CMK (cell line): ENCODE data around the gene EBF3.

Source experiments
- DNase-seq: peaks from one replicate; pipeline ENCODE4 v3.0.0-alpha.2; 2010; ENCODE audit warnings: low read depth

EBF3 gene

DNA sequence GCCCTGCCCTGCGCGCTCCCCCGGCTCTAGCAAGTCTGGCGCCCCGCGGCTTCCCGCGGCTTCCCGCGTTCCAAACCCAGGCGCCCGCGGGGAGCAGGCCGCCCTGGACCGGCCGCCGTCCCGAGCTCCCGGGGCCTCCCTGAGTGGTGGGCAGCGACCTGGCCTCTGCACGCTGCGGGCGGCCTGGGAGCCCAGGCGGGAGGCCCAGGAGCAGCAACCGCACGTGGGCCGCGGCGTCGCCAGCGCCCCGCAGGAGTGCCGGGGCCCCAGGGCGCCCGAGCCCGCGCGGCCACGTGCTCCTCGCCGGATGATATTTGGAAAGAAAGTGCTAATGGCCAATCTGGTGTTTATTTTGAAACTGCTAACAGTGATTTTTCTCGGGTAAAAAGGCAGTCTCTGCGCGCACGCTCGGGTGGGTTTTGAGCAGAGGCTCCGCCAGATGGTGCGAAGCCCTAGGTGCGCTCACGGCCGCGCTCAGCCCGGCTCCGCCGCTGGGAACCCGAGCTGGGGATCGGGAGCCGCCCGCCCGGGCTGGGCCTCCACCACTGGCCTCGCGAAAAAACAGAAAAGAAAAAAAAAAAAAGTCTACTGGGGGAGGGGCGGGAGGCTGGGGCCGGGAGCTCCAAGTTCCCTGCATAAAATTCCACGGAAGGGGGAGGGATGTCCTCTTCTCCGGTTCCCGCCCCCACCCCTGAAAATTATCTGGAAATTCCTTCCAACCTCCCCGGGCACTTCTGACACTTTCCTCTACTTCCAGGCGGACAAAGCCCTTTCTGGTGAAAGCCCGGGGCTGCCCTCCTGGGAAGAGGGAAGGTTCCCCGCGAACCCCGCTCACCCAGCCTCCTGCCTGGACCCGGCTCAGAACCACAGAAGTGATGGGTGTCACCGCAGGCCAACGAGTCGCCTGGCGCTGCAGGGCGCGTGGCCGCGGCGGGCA is 4.3 kb downstream of the EBF3 start:
- no peak for DNase-seq

DNA sequence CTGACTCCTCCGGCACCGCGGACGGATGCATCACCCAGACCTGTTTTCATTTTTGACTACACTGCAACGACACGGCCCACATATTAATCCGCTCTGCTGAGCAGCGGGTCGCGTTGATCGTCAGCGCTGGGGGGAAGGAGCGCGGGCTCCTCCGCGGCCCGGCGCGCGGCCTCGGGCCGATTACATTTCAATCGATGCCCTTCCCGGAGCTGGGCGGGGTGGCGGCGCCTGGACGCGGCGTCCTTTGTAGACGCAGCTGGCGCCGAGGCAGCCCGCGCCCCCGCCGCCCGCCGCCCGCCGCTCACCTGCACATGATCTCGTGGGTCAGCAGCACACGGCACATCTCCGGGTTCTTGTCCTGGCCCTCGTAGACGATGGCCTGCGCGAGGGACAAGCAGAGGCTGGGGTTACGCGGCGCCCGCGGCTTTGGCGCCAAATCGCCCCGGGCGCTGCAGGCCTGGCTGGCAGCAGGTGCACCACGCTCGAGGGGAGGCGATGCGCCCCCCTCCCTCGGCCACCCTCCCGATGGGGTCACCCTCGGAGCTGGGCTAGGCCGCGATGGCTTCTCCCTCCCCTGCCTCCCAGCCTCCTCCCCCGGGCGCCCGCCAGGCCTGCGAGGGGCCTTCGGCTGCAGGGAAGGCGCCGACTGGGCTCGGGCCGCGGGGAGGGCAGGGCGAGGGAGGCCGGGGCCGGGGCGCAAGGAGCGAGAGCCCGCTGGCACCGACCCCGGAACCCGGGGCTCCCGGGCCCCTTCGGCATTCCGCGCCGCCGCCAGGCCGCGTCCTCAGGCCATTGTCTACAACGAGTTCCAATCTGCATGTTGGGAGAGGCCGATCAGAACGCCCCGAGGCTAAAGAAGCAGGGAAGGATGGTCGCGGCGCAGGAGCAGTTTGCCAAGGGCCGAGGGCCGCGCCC is 5.2 kb downstream of the EBF3 start:
- no peak for DNase-seq

DNA sequence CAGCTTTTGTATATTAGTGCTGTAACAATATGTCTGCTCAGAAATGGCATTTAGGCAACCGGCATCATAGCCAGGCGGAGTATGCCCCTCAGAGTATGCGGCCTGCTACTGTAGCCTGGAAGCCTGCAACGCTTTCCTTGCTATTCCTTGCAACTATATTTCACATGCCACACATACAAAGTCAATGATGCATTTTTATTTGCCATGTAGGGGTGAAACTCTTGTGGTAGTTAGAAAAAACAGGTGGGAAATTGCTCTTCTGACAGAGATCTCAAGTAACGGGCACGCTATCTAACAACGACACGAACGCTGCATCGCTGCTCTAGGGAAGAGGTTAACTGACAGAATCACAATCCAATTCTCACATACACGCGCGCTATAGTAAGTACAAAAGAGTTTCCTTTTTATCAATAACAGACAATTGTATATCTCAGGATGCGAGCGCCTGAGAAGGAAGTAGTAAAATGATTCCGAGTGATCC is 5.9 kb downstream of the EBF3 start:
- DNase-seq = no peak

DNA sequence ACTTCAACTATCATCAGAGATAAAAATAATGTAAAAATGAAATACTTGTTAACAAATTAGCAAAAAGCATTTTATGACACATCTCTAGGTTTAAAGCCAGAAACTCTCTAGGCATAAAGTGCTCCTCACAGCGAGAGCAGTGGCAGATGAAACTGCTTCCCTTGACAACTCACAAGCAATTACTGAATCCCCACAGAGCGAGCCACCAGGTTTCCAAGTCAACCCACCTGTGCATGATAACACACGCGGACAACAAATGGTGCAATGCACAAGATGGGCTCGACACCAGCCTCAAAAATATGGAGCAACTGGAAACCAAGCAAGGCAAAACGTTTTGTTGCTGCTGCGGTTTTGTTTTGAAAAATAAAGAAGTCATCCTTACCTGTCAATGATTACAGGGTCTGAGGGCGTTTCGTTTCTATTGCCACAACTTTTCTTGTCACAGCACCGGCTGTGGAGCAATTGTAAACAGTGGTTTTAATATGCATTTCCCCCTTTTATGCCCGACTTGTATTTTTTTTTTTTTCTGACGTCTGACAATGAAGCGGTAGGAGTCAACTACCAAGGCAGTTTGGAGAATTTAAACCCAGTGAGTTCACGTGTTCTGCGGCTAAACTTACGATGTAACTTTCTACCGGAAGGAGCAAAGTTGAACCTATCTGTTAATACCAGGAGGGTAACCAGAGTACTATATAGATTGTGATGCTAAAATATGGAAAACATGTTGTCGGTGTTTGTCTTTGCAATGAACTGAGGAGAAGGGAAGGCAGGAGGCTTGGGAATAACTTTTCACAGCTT is 7.0 kb downstream of the EBF3 start:
- DNase-seq = no peak

DNA sequence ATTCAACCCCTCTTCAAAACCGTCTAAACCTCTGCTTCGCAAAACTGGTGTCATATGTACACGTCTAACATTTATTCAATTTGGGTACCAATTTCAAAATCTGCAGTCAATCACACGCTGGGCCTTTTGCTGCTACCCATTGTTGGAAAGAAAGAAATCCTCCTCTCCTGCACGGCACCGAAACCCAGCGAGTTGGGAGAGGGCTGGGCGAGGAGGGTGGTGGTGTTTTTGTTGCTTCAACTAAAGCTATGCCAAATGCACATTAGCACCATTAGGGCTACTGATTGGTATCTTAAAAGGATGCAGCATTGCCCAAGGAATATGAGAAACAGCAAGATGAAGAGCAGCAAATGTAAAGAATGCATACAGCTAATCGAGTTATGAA is 7.8 kb downstream of the EBF3 start:
- no peak for DNase-seq

DNA sequence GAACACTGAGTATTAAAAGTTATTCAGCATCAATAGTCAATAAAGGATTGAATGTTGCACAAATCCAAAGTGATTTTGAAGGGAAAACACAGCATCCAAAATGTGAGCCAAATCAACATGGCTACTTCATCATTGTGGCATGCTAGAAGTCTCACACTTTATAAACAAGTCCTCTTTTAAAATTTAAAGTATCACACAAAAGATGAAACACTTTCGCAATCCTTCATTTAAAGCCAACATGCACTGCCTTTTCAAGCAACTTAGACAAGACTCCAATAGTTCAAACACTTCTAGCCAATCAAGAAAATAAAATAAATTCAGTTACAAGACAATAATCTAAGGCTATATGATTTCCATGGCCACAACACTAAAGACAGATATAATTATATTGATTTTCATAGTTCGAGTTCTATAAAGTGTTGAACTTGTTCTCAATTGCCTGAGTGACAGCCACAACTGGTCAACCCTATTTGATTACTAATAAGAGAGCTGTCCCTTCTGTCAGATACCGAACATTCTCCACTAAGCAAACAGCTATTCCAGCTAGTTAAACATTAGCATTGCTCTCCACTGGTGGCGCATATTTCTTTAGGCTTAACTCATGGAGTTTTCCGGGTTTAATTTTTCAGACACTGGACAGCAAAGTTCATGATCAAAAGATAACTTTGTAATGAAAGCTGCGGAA is 8.3 kb downstream of the EBF3 start:
- no peak for DNase-seq

DNA sequence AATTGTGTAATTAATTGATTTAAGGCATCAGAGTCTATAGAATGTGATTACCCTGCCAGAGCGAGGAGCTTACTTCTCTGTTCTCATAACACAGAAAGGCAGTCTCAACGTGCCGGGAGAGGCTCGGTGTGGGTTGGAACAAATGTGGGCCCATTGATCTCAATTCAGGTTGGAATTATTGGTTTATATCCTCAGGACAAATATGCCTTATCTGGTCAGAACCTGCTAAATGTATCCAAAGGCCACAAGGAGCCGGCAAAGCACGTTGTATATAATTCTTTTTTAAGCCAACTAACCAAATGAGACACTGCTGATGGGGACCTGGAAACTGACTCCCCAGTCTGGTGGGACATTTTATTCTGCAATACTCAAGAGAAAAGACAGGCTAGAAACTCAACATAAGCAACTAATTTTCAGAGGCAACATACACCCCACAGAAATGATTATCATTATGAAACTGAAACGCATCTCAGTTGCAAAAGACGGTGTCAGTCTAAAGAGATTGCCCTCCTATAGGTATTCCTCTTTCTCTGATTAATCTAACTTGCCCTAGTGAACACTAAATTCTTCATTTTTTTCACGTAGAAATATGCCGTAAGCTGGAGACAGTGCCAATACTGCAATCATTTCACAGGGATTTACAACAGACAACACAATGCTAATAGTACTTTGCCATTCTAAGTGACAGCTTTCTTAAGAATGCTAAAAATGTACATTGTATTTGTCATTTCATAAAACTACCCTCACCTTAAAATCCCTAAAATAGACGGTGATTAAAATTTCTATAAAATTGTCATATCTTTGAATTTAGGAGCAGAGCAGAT is 9.4 kb downstream of the EBF3 start:
- DNase-seq = no peak

DNA sequence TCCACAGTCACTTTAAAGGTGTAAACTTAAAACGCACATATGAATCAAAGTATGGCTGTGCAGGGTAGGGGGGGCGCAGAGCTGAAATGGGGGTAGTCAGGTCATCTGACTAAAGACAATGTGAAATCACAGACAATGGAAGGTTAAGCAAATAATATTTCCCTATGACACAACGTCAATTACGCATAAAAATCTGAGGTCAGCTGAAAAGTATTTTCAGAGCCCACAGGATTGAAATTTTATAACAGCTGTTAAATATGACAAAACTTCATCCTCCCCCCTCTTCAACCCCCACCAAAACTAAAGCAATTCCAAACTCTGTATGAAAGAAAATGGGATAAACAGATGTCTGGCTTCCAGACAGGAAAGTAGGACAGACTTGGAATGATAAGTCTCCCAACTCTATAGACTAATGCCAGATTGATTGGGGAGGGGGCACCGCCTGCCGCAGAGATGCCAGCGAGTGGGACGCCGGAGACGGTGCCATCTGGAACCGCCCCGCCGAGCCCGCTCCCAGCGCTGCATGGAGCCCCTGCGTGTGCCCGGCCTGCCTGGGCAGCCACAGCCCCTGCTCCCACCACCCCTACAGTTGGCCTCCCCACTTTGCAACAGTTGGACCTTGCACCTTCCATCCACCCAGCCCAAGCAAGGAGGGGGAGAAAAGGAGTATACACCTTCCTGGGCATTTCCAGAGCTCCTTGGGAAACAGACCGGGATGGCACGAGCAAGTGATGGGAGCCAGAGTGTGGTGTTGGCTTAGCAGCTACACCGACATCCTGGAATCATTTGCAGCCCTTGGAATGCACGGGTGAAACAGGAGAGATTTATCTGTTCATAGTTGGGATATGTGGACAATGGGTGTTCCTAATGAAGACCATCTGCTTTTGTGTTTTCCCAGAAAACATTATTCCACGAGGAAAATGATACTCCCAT is 10.7 kb downstream of the EBF3 start:
- DNase-seq = no peak

DNA sequence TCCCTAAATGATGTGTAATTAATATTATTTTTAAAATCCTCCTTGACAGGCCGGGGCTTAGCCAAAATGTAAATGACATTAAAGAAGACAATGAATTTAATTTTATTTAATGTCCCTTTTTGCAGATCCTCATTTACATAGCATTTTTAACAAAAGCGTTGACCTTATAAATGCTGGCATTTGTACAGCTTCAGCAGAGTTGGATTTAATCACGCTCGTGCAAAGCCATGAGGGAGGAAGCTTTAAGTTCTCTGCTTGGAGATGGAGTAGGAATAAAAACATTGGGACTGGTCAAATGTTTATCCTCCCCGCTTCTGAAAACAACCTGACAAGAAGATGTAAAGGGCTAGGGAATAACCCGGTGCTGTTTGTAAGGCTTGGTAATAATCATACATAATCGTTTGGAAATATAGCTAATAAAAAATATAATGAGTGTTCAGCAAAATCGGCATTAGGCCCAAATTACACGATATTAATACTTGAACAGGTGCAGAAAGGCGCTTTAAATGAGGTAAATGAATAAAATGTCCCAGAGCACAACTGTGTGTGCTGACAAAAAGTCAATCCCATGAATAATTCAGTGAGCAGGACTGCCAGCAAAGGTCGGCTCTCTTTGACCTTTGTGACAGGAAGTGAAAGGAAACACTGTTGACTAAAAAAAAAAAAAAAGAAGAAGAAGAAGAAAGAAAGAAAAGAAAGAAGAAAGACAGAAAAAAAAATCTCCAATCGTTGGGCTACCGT is 11.5 kb downstream of the EBF3 start:
- no peak for DNase-seq

DNA sequence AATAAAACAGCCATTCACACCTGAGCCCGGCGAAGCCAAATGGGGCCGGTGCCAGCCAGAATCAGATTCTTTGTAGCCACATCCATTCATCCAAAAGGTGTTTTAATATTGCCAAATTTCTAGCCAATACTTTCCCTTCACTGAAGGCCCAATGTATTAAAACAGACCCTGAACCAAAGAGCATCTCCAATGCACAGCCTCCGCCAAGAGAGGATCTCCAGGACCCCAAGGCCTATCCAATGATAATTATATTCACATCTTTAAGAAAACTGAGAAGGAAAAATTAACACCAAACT is 12.2 kb downstream of the EBF3 start:
- no peak for DNase-seq

DNA sequence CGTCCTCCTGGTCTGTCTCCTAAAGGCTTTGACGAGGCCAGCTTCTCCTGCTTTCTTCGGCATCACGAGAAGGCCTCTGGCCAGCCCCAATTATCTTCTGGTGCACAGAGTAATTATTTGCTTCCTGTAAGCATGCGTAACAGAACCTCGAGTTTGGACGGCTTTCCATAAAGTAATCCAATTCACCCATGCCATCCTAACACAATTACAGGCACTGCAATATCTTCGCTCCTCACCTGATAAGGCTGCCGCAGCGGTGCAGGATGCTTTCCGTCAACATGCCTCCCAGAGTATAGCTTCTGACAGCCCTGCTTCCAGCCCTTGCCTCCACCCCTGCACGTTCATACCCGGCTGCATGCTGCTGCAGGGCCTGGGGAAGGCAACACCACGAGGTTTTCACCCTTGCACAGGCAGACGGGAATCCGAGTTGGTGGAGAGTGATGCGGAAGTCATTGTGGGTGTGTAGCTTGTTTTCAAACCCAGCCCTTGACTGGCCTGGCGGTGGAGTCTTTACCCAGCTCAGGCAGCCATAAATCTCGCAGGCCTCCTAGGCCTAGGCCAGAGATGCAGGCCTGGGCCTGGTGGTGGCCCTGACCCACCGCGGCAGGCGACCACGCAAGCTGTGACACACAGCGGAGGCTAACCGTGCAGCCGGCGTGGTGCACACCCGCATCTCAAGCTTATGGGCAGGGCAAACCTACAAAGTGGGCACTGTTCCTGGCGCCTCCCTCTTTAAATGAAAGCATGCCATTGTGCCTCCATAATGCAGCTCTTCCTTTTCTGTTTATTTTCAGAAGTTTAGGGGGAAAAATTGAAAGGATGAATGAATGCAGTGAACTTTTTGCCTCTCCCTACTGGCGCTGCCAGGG is 12.7 kb downstream of the EBF3 start:
- DNase-seq = no peak

DNA sequence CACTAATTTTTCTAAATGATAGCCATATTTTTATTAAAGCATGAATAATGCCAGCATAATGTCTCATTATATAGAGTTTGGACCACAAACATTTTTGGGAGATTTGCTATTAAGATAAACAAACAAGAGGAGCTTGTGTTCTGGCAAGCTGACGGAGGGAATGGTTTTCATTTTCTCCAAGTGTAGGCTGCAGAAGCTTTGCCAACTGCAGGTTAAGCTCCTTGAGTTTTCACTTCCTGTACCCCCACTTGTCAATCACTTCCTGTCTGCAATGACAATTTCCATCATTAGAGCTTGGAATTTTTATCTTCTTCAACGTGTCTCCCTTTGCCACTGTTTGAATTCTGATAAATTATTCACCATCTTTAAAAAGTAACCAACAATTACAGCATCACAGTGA is 13.4 kb downstream of the EBF3 start:
- no peak for DNase-seq

DNA sequence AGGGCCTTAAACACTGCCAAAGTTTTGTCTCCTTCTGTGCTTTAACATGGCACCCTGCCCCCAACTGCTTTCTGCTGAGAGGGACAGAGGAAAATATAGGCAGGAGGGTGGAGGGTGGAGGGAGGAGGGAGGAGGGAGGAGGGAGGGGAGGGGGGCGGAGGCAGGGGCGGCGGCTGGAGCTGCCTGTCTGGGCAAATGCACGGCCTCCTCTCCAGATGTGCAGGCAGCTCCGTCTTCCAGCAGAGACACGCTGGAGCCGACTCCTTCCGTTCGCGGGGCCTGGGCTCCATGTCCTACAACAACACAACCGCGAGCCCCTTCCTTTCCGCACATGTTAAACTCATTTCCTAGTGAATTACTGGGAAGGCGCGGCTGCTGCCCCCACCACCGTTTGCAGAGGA is 14.2 kb downstream of the EBF3 start:
- DNase-seq = no peak

DNA sequence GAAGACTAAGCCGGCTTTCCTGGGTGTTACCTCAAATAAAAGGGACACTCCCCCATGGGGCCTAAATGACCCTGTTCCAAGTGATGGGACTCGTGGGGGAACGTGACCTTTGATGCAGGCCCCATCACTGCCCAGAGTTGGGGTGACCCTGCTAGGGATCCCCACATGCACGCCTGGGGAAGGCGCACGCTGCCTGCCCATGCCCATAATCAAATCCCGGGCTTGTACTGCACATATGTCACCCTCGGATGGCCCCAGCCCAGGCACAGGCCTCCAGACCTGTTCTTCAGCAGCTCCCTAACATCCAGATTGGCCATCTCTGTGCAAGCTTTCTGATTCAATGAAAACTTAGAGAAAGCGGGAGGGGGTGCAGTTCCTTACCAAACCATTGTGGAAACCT is 14.7 kb downstream of the EBF3 start:
- no peak for DNase-seq

DNA sequence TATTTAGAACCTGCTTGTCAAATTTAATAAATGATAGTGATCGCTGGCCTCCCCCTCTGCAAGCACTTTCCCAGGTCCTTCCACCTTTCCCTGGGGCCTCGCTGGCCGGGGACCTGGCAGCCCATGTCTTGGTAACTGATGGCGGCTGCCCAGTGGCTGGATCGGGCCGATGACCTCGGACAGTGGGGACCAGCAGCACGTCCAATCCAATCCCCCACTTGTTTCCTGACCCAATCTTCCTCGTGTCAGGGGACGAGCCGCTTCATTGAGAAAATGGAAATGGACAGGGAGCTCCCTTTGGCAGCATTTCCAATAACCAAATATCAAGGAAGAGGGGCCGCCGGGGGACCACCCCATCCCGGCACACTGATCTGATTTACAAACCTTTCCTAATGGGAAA is 17.2 kb downstream of the EBF3 start:
- no peak for DNase-seq

DNA sequence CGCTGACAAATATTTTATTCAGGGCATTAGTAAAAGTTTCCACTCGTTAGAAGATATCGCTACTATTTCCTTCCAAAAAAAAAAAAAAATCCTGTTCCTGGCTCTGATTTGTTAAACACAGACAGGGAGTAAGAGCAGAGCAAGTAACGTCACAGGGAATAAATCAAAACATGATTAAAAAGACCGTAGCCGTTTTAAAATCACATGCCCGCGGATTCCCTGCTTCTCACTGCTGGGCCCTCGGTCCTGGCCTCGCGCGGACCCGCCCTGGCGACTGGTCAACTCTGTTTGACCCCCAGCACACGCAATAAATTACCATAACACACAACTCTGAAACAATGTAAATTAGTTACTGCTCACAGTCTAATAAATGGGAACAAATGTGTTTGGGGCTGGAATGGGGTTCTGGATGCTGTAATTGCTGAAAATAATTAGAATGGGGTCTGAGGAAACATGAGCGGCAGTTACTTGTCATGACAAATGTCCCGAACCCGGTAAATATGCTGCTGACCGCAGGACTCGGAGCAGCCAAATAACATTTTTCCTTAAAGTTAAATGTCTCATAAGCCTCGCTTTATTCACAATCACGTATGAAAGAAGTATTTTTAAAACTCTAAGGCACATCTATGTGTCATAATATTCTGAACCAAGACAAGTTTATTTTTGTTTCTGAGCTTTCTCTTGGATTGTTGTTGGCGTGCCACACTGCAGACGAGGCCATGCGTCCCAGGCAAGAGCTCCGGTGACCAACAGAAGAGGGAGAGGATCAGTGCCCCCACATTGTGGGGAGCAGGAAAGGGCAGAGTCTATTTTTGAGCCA is 17.9 kb downstream of the EBF3 start:
- no peak for DNase-seq

DNA sequence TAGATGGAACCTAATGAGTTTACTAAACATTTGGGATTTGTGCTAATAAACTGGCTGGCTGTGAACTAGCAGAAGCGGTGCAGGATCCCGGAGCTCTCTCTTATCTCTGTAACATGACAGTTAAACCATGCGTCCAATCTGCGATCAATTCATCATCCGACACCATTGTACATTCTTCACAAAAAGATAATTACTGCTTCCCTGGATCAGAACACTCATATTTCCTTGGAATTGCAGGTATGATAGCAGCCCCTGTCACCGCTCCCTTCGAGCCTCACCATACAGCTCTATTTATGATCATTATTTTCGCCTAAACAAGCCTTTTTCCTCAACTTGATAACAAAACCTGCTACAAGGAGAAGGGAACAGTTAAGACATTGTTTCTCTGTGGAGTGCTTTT is 18.5 kb downstream of the EBF3 start:
- no peak for DNase-seq
